HG03159 (cell line): Measurements from ENCODE around the gene PFKFB2.
A peak's percentile ranks its signal among the peaks of the same experiment; 100 is the strongest.

ENCODE experiments used
- ATAC-seq: cut with Tn5 transposase; IDR thresholded peaks from one replicate; pipeline ENCODE4 v1.9.1; 2021; ENCODE audit warnings: mild to moderate bottlenecking, moderate library complexity; ENCODE audit not compliant: unreplicated experiment

The PFKFB2 gene

GRCh38 chr1:207063014-207063413 is 9.9 kb downstream of the PFKFB2 start:
- no peak for ATAC-seq

- no peak for ATAC-seq
Observed at GRCh38 chr1:207064561-207064960, 11.5 kb downstream of the PFKFB2 start.

GRCh38 chr1:207067185-207067584 is 14.1 kb downstream of the PFKFB2 start:
- ATAC-seq, result no peak

GRCh38 chr1:207067665-207068064 is 14.6 kb downstream of the PFKFB2 start:
- ATAC-seq, result no peak

- no peak for ATAC-seq
Observed at GRCh38 chr1:207069061-207069460, 16.0 kb downstream of the PFKFB2 start.

- ATAC-seq, result no peak
Observed at GRCh38 chr1:207069858-207070506, 16.9 kb downstream of the PFKFB2 start.

- no peak for ATAC-seq
Observed at GRCh38 chr1:207070811-207071210, 17.7 kb downstream of the PFKFB2 start.

- no peak for ATAC-seq
Observed at GRCh38 chr1:207071426-207071825, 18.4 kb downstream of the PFKFB2 start.

GRCh38 chr1:207072233-207072632 is 19.2 kb downstream of the PFKFB2 start:
- no peak for ATAC-seq

GRCh38 chr1:207073906-207074820 is 21.1 kb downstream of the PFKFB2 start:
- no peak for ATAC-seq

GRCh38 chr1:207076181-207076955 is 23.3 kb downstream of the PFKFB2 start:
- no peak for ATAC-seq

- no peak for ATAC-seq
Observed at GRCh38 chr1:207077012-207077411, 23.9 kb downstream of the PFKFB2 start.

GRCh38 chr1:207077470-207078377 is 24.6 kb downstream of the PFKFB2 start:
- no peak for ATAC-seq

GRCh38 chr1:207078578-207079132 is 25.6 kb downstream of the PFKFB2 start:
- no peak for ATAC-seq

- no peak for ATAC-seq
Observed at GRCh38 chr1:207079706-207080241, 26.7 kb downstream of the PFKFB2 start.

- no peak for ATAC-seq
Observed at GRCh38 chr1:207081088-207081487, 28.0 kb downstream of the PFKFB2 start.

- ATAC-seq, result no peak
Observed at GRCh38 chr1:207081806-207082205, 28.7 kb downstream of the PFKFB2 start.

- no peak for ATAC-seq
Observed at GRCh38 chr1:207084232-207084631, 31.2 kb downstream of the PFKFB2 start.

GRCh38 chr1:207084701-207085180 is 31.7 kb downstream of the PFKFB2 start:
- peak; percentile 69 for ATAC-seq

- no peak for ATAC-seq
Observed at GRCh38 chr1:207085887-207086286, 32.8 kb downstream of the PFKFB2 start.
